ENCODE data around the gene NUDT9.

DNA sequence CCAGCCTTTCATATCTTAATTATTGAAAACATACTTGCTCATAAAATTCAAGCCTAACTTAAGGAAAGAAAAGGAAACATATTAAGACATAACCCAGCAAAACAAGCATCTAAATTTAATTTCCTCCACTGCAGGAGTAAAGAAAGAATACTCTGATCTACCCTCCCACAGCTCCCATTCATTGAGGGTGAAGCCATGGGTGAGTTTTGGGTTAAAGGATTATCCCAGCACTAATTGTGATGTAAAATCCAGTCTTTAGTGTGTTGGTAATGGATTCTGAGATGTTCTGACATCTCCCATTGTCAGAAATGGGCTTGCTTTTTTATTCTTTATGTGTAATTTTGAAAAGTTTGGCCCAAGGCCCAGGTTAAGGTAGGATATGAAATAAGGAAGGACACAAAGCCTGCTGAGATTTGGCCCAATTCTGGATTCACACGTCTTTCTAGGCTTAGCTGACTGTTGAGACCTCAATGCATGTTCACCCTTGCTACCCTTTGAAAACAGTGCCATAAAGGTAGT, 56.4 kb downstream of the NUDT9 start:
- TF ChIP-seq, protein P1, sequence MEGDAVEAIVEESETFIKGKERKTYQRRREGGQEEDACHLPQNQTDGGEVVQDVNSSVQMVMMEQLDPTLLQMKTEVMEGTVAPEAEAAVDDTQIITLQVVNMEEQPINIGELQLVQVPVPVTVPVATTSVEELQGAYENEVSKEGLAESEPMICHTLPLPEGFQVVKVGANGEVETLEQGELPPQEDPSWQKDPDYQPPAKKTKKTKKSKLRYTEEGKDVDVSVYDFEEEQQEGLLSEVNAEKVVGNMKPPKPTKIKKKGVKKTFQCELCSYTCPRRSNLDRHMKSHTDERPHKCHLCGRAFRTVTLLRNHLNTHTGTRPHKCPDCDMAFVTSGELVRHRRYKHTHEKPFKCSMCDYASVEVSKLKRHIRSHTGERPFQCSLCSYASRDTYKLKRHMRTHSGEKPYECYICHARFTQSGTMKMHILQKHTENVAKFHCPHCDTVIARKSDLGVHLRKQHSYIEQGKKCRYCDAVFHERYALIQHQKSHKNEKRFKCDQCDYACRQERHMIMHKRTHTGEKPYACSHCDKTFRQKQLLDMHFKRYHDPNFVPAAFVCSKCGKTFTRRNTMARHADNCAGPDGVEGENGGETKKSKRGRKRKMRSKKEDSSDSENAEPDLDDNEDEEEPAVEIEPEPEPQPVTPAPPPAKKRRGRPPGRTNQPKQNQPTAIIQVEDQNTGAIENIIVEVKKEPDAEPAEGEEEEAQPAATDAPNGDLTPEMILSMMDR (IDR thresholded peaks at IDR 0.05; ENCODE audit: low read depth, low read length, poor library complexity, severe bottlenecking) = no peak
- no peak for TF ChIP-seq EZH2phosphoT487 (IDR thresholded peaks at IDR 0.05; ENCODE audit: borderline replicate concordance, low read length)
